GM23248 (cell line): ENCODE measurements around the gene ADRB2.

Experiments used
- EZH2 ChIP-seq: fragments of 200-600 bp; sonication (generic); IDR thresholded peaks from 2 replicates; pipeline ENCODE4 v1.6.1; 2018; ENCODE audit warnings: antibody characterized with exemption, mild to moderate bottlenecking; ENCODE audit not compliant: insufficient read depth, poor library complexity, severe bottlenecking
- EZH2phosphoT487 ChIP-seq: fragments of 200-600 bp; sonication (generic); IDR thresholded peaks from 2 replicates; pipeline ENCODE4 v1.6.1; 2018; ENCODE audit warnings: antibody characterized with exemption, moderate library complexity, mild to moderate bottlenecking, low read depth; ENCODE audit not compliant: insufficient read depth

DNA sequence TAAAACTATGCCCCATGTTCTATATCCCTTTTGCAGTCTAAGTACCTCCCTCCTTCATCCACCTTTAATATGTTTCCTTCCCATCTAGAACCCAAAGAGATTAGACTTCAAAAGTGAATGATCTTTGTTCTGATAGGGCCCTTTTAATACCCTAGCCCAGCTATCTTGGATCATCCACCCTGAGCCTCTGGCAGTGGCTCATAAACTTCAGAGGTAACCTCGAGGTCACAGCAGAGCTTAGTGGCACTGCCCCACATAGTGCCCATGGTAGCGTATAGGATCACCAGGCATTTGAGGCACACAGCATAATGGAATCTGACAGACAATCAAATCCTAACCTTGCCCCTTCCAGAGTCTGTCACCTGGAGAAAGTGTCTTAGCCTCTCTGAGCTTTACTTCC, 15.8 kb downstream of the ADRB2 start:
- TF ChIP-seq EZH2, result no peak
- no peak for TF ChIP-seq EZH2phosphoT487
